Sigmoid colon (tissue), 3 donors: ENCODE measurements around the gene ABI3BP.

Experiments
- CTCF ChIP-seq, 4 experiments: fragments of 450-650 bp in 3 of 4; fragments of 200-600 bp in 1 of 4; IDR thresholded peaks; one replicate each; pipeline ENCODE4 v1.5.1; 2016 to 2019; ENCODE audit warnings: antibody characterized with exemption in 4 of 4, mild to moderate bottlenecking in 3 of 4, moderate library complexity in 2 of 4
- POLR2A ChIP-seq, 2 donors: fragments of 450-650 bp; IDR thresholded peaks; one replicate each; pipeline ENCODE4 v1.6.1; 2016; ENCODE audit warnings: antibody characterized with exemption in 2 of 2, mild to moderate bottlenecking in 2 of 2, moderate library complexity in 2 of 2

GRCh38 chr3:100994809-100995208 is 1.6 kb upstream of the ABI3BP start:
- no peak for TF ChIP-seq CTCF (IDR thresholded peaks at IDR 0.05)
- no peak for TF ChIP-seq POLR2A (IDR thresholded peaks at IDR 0.05)
